HepG2 (cell line): Measurements from ENCODE around the gene COQ8B. TPM values are rescaled to one million over a fixed set of nuclear protein-coding genes. Genes with fewer than 3 reads are reported as not detected.

ENCODE experiments used
- CENPBD1 ChIP-seq: sonication (generic); formaldehyde crosslinking; IDR thresholded peaks from 2 replicates; pipeline ENCODE4 v1.8.0; 2022; ENCODE audit warnings: missing genetic modification reagents, low read depth, mild to moderate bottlenecking, borderline replicate concordance
- FOXK1 ChIP-seq: sonication (generic); formaldehyde crosslinking; IDR thresholded peaks from 2 replicates; pipeline ENCODE4 v1.4.0; 2020; ENCODE audit warnings: low read depth, missing genetic modification reagents, borderline replicate concordance
- FOXO1 ChIP-seq: sonication (generic); formaldehyde crosslinking; IDR thresholded peaks from 2 replicates; pipeline ENCODE4 v1.4.0; 2020; ENCODE audit warnings: missing genetic modification reagents
- HOXA3 ChIP-seq: sonication (generic); formaldehyde crosslinking; IDR thresholded peaks from 2 replicates; pipeline ENCODE4 v1.5.0; 2020; ENCODE audit warnings: missing genetic modification reagents
- JUN ChIP-seq: sonication (generic); formaldehyde crosslinking; IDR thresholded peaks from 2 replicates; pipeline ENCODE4 v1.4.0; 2020; ENCODE audit warnings: mild to moderate bottlenecking, missing genetic modification reagents
- MAFG ChIP-seq: sonication (generic); formaldehyde crosslinking; IDR thresholded peaks from 2 replicates; pipeline ENCODE4 v1.5.1; 2020; ENCODE audit warnings: mild to moderate bottlenecking, missing genetic modification reagents
- MAZ ChIP-seq, 2 experiments: sonication (generic) in 1 of 2; formaldehyde crosslinking in 1 of 2; IDR thresholded peaks; 2 replicates each; pipeline versions ENCODE4 v1.5.0 to v1.6.1; 2012 to 2020; ENCODE audit warnings: low read depth in 2 of 2, mild to moderate bottlenecking in 2 of 2, borderline replicate concordance in 1 of 2, improper control_type of control experiment in 1 of 2, low read length in 1 of 2, missing genetic modification reagents in 1 of 2, moderate library complexity in 1 of 2
- MEF2D ChIP-seq: sonication (generic); formaldehyde crosslinking; IDR thresholded peaks from 2 replicates; pipeline ENCODE4 v1.5.1; 2020; ENCODE audit warnings: mild to moderate bottlenecking, missing genetic modification reagents
- MTF1 ChIP-seq: sonication (generic); formaldehyde crosslinking; IDR thresholded peaks from 2 replicates; pipeline ENCODE4 v1.5.0; 2020; ENCODE audit warnings: missing genetic modification reagents
- MXD1 ChIP-seq: sonication (generic); formaldehyde crosslinking; IDR thresholded peaks from 2 replicates; pipeline ENCODE4 v1.4.0; 2020; ENCODE audit warnings: mild to moderate bottlenecking, missing genetic modification reagents
- MXI1 ChIP-seq: IDR thresholded peaks from 3 replicates; pipeline ENCODE4 v1.6.1; 2012; ENCODE audit warnings: low read depth, low read length, inconsistent platforms, borderline replicate concordance
- MYC ChIP-seq: sonication (generic); formaldehyde crosslinking; IDR thresholded peaks from 2 replicates; pipeline ENCODE4 v1.9.0; 2021; ENCODE audit warnings: missing genetic modification reagents, borderline replicate concordance
- TEAD2 ChIP-seq: sonication (generic); formaldehyde crosslinking; IDR thresholded peaks from 2 replicates; pipeline ENCODE4 v1.9.0; 2021; ENCODE audit warnings: missing genetic modification reagents
- TEAD3 ChIP-seq: optimal IDR thresholded peaks from 2 replicates; pipeline ENCODE3; 2016; ENCODE audit warnings: borderline replicate concordance
- ZBTB21 ChIP-seq: sonication (generic); formaldehyde crosslinking; IDR thresholded peaks from 2 replicates; pipeline ENCODE4 v1.4.0; 2020; ENCODE audit warnings: missing genetic modification reagents
- ZFY ChIP-seq: sonication (generic); formaldehyde crosslinking; IDR thresholded peaks from 2 replicates; pipeline ENCODE4 v1.4.0; 2020; ENCODE audit warnings: missing genetic modification reagents
- ZIK1 ChIP-seq: sonication (generic); formaldehyde crosslinking; IDR thresholded peaks from 2 replicates; pipeline ENCODE4 v1.5.0; 2020; ENCODE audit warnings: mild to moderate bottlenecking, low read depth, missing genetic modification reagents, borderline replicate concordance
- ZNF33A ChIP-seq: sonication (generic); formaldehyde crosslinking; IDR thresholded peaks from 2 replicates; pipeline ENCODE4 v1.5.1; 2020; ENCODE audit warnings: missing genetic modification reagents, mild to moderate bottlenecking, moderate library complexity, borderline replicate concordance
- ZNF501 ChIP-seq: sonication (generic); formaldehyde crosslinking; IDR thresholded peaks from 2 replicates; pipeline ENCODE4 v1.5.1; 2020; ENCODE audit warnings: mild to moderate bottlenecking, moderate library complexity, missing genetic modification reagents
- ZNF639 ChIP-seq: conservative IDR thresholded peaks from 2 replicates; pipeline ENCODE4 v1.6.1; 2018; ENCODE audit warnings: missing genetic modification reagents
- ZNF724P ChIP-seq: sonication (generic); formaldehyde crosslinking; IDR thresholded peaks from 2 replicates; pipeline ENCODE4 v1.8.0; 2022; ENCODE audit warnings: missing genetic modification reagents, borderline replicate concordance
- ZSCAN9 ChIP-seq: IDR thresholded peaks from 2 replicates; pipeline ENCODE4 v1.6.1; 2016; ENCODE audit warnings: borderline replicate concordance
- polyA plus RNA-seq, 8 experiments: library from polyadenylated mRNA; depleted of rRNA in 3 of 8; stranded (reverse) in 7 of 8; unstranded in 1 of 8; fragments of >200 nt; fragmentation: Illumina TruSeq in 4 of 8; extraction: Trizol in 4 of 8; gene quantifications; 2 replicates each; pipeline versions ENCODE4 v1.2.1 to v1.2.3, GENCODE V29; 2011 to 2016; ENCODE audit warnings: low read depth in 4 of 8, missing spikeins in 1 of 8, mixed read lengths in 1 of 8; ENCODE audit not compliant: insufficient read depth in 1 of 8
- total RNA-seq, 5 experiments: library from RNA; depleted of rRNA; stranded (reverse); fragments of >200 nt; fragmentation: Illumina TruSeq; extraction: Trizol; gene quantifications; 2 replicates each; pipeline ENCODE4 v1.2.3, GENCODE V29; 2016; ENCODE audit warnings: low read depth in 1 of 5
- TF ChIP-seq, protein P1 (sequence below): sonication (generic); formaldehyde crosslinking; IDR thresholded peaks from 2 replicates; pipeline ENCODE4 v1.5.0; 2020; ENCODE audit warnings: missing genetic modification reagents, mild to moderate bottlenecking, borderline replicate concordance
- TF ChIP-seq, protein P2 (sequence below): sonication (generic); formaldehyde crosslinking; conservative IDR thresholded peaks from 2 replicates; pipeline ENCODE4 v1.8.0; 2022; ENCODE audit warnings: mild to moderate bottlenecking, moderate library complexity, missing genetic modification reagents

COQ8B gene
- total and polyA plus RNA-seq, 2 of the 13 experiments (the other 11 are each of a cell fraction or from before 2014, with no cell fraction given), result 12.3 to 17.2 TPM

- TF ChIP-seq ZSCAN9 (CRISPR knock-in tag), result 0 out of 2 replicates have a peak, but pooled peaks have one; percentile 37
- TF ChIP-seq HOXA3 (CRISPR knock-in tag), result peak; percentile 95
- no peak for TF ChIP-seq MTF1 (CRISPR knock-in tag)
- TF ChIP-seq MAFG (CRISPR knock-in tag), result no peak
- TF ChIP-seq, protein P1, sequence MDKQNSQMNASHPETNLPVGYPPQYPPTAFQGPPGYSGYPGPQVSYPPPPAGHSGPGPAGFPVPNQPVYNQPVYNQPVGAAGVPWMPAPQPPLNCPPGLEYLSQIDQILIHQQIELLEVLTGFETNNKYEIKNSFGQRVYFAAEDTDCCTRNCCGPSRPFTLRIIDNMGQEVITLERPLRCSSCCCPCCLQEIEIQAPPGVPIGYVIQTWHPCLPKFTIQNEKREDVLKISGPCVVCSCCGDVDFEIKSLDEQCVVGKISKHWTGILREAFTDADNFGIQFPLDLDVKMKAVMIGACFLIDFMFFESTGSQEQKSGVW, result no peak
- 0 out of 2 replicates have a peak, but pooled peaks have one; percentile 37 for TF ChIP-seq ZFY (CRISPR knock-in tag)
- TF ChIP-seq ZNF33A (CRISPR knock-in tag), result no peak
- TF ChIP-seq, protein P2, sequence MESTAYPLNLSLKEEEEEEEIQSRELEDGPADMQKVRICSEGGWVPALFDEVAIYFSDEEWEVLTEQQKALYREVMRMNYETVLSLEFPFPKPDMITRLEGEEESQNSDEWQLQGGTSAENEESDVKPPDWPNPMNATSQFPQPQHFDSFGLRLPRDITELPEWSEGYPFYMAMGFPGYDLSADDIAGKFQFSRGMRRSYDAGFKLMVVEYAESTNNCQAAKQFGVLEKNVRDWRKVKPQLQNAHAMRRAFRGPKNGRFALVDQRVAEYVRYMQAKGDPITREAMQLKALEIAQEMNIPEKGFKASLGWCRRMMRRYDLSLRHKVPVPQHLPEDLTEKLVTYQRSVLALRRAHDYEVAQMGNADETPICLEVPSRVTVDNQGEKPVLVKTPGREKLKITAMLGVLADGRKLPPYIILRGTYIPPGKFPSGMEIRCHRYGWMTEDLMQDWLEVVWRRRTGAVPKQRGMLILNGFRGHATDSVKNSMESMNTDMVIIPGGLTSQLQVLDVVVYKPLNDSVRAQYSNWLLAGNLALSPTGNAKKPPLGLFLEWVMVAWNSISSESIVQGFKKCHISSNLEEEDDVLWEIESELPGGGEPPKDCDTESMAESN (CRISPR knock-in tag), result no peak; the same call in 1 of the 2 replicates
- TF ChIP-seq MXD1 (CRISPR knock-in tag), result no peak
- no peak for TF ChIP-seq JUN (CRISPR knock-in tag)
- peak; percentile 58; the same call in 1 of the 2 replicates for TF ChIP-seq MEF2D (CRISPR knock-in tag)
- TF ChIP-seq CENPBD1, result 0 out of 2 replicates have a peak, but pooled peaks have one; percentile 79
- TF ChIP-seq ZNF501, result no peak
- 0 out of 2 replicates have a peak, but pooled peaks have one; percentile 15 for TF ChIP-seq FOXO1 (CRISPR knock-in tag)
- TF ChIP-seq ZBTB21, result no peak
- peak; percentile 64; the same call in 1 of the 2 replicates for TF ChIP-seq FOXK1 (CRISPR knock-in tag)
- 0 out of 2 replicates have a peak, but pooled peaks have one; percentile 23 for TF ChIP-seq ZIK1 (CRISPR knock-in tag)
- TF ChIP-seq MXI1, result peak; percentile 71; the same call in 2 of the 3 replicates
- TF ChIP-seq MAZ (IDR thresholded peaks at IDR 0.05; ENCODE audit: borderline replicate concordance, low read depth, low read length), result peak; percentile 26; the same call in 1 of the 2 replicates
- 0 out of 2 replicates have a peak, but pooled peaks have one; percentile 0 for TF ChIP-seq MAZ (CRISPR knock-in tag; IDR thresholded peaks at IDR 0.05; ENCODE audit: low read depth)
- peak; percentile 47; the same call in 1 of the 2 replicates for TF ChIP-seq ZNF639 (CRISPR knock-in tag)
- TF ChIP-seq TEAD2 (CRISPR knock-in tag), result no peak
- TF ChIP-seq MYC (CRISPR knock-in tag), result peak; percentile 68
- TF ChIP-seq TEAD3, result peak; percentile 41
- TF ChIP-seq ZNF724P (CRISPR knock-in tag), result peak; percentile 55; the same call in 1 of the 2 replicates
Measured at GRCh38 chr19:40750058-40750873, 33.6 kb upstream of the COQ8B start, which contains the start of gene ACTMAP (continued).
